Tibial nerve (tissue), 4 donors: ENCODE data around the gene TBC1D23.

Experiments
- CTCF ChIP-seq, 5 experiments: fragments of 200-600 bp in 3 of 5; fragments of 450-650 bp in 2 of 5; sonication (generic) in 3 of 5; IDR thresholded peaks; one replicate each; pipeline ENCODE4 v1.5.1; 2016 to 2019; ENCODE audit warnings: antibody characterized with exemption in 5 of 5, mild to moderate bottlenecking in 3 of 5, moderate library complexity in 2 of 5
- EP300 ChIP-seq, 2 donors: sonication (generic); formaldehyde crosslinking; IDR thresholded peaks; one replicate each; pipeline ENCODE4 v1.6.1; 2017; ENCODE audit warnings: antibody characterized with exemption in 2 of 2, mild to moderate bottlenecking in 1 of 2
- POLR2A ChIP-seq, 2 donors: fragments of 450-650 bp; IDR thresholded peaks; one replicate each; pipeline ENCODE4 v1.6.1; 2017; ENCODE audit warnings: antibody characterized with exemption in 2 of 2, mild to moderate bottlenecking in 2 of 2, moderate library complexity in 2 of 2

- TF ChIP-seq CTCF (IDR thresholded peaks at IDR 0.05) (no peak), POLR2A (IDR thresholded peaks at IDR 0.05) (no peak), EP300 (IDR thresholded peaks at IDR 0.05) (no peak)
These were observed 65.0 kb downstream of the TBC1D23 start for GRCh38 chr3:100325827-100326226.
